WI38 (cell line): Measurements from ENCODE around the gene LGI4.

Experiments used
- H3K4me3 ChIP-seq: 2 replicates; pipeline ENCODE4 v1.5.1; 2011; ENCODE audit warnings: low read depth, mild to moderate bottlenecking, control low read depth, low read length
- CTCF ChIP-seq: IDR thresholded peaks from 2 replicates; pipeline ENCODE4 v1.5.1; 2012; ENCODE audit warnings: low read depth, mild to moderate bottlenecking, control low read depth, low read length

LGI4 gene

GRCh38 chr19:35125270-35125717, 9.6 kb downstream of the LGI4 start:
- TF ChIP-seq CTCF: no peak
- H3K4me3 ChIP-seq: no peak overlapping the region

- H3K4me3 ChIP-seq: peak overlapping the region; percentile 60
- TF ChIP-seq CTCF: no peak
These were observed 10.5 kb downstream of the LGI4 start for GRCh38 chr19:35124098-35125060.

- no peak for TF ChIP-seq CTCF
- H3K4me3 ChIP-seq: no peak overlapping the region
These were observed 11.3 kb downstream of the LGI4 start for GRCh38 chr19:35123573-35123972.

- no peak for TF ChIP-seq CTCF
- no peak overlapping the region for H3K4me3 ChIP-seq
These were observed 11.9 kb downstream of the LGI4 start for GRCh38 chr19:35122687-35123551.

GRCh38 chr19:35120898-35121297, 14.0 kb downstream of the LGI4 start:
- H3K4me3 ChIP-seq: no peak overlapping the region
- TF ChIP-seq CTCF: no peak

GRCh38 chr19:35120492-35120891, 14.4 kb downstream of the LGI4 start:
- no peak for TF ChIP-seq CTCF
- H3K4me3 ChIP-seq: no peak overlapping the region
